OCI-LY1 (cell line): ENCODE results near the gene NCOR2.

Experiments
- H2AFZ ChIP-seq: fragments of 200-600 bp; sonication (generic), shearing (Covaris generic); 2 replicates; pipeline ENCODE4 v1.6.0; 2014; ENCODE audit warnings: antibody characterized with exemption, mild to moderate bottlenecking, low read length
- H3F3A ChIP-seq: fragments of 200-600 bp; sonication (generic), shearing (Covaris generic); 2 replicates; pipeline ENCODE4 v1.6.0; 2014; ENCODE audit warnings: mild to moderate bottlenecking, antibody characterized with exemption, low read length, moderate library complexity; ENCODE audit not compliant: insufficient read depth
- H3K27ac ChIP-seq: fragments of 200-600 bp; sonication (generic); 2 replicates; pipeline ENCODE4 v1.5.1; 2014; ENCODE audit warnings: low read length, mixed run types, mild to moderate bottlenecking, low read depth; ENCODE audit not compliant: poor library complexity, severe bottlenecking
- H3K27me3 ChIP-seq: fragments of 200-600 bp; sonication (generic); 2 replicates; pipeline ENCODE4 v1.6.0; 2014; ENCODE audit warnings: antibody characterized with exemption, mild to moderate bottlenecking, low read length, moderate library complexity; ENCODE audit not compliant: insufficient read depth
- H3K36me3 ChIP-seq: fragments of 200-600 bp; sonication (generic); 2 replicates; pipeline ENCODE4 v1.6.1; 2014; ENCODE audit warnings: mild to moderate bottlenecking, antibody characterized with exemption, low read length, moderate library complexity, mixed read lengths; ENCODE audit not compliant: insufficient read depth
- H3K4me1 ChIP-seq: fragments of 200-600 bp; sonication (generic); 2 replicates; pipeline ENCODE4 v1.5.1; 2014; ENCODE audit warnings: mild to moderate bottlenecking, low read length, moderate library complexity; ENCODE audit not compliant: insufficient read depth, severe bottlenecking
- H3K4me2 ChIP-seq: fragments of 200-600 bp; sonication (generic), shearing (Covaris generic); 2 replicates; pipeline ENCODE4 v1.6.1; 2014; ENCODE audit warnings: low read length
- H3K4me3 ChIP-seq: fragments of 200-600 bp; sonication (generic); 2 replicates; pipeline ENCODE4 v1.5.1; 2014; ENCODE audit warnings: low read length, low read depth, mild to moderate bottlenecking, mixed read lengths; ENCODE audit not compliant: poor library complexity, severe bottlenecking
- H3K79me2 ChIP-seq: fragments of 200-600 bp; shearing (Covaris generic); 2 replicates; pipeline ENCODE4 v1.6.1; 2016; ENCODE audit warnings: mixed run types, low read length, mixed read lengths; ENCODE audit not compliant: insufficient read depth
- H3K9ac ChIP-seq: fragments of 200-600 bp; sonication (generic), shearing (Covaris generic); 2 replicates; pipeline ENCODE4 v1.6.1; 2014; ENCODE audit warnings: mild to moderate bottlenecking, low read length, mixed read lengths
- H3K9me2 ChIP-seq: fragments of 200-600 bp; sonication (generic), shearing (Covaris generic); 2 replicates; pipeline ENCODE4 v1.6.1; 2014; ENCODE audit warnings: low read depth, mild to moderate bottlenecking, low read length, mixed read lengths
- H3K9me3 ChIP-seq: fragments of 200-600 bp; shearing (Covaris generic); 2 replicates; pipeline ENCODE4 v1.6.1; 2014; ENCODE audit warnings: low read length, mixed read lengths
- H4K20me1 ChIP-seq: fragments of 200-600 bp; sonication (generic), shearing (Covaris generic); 2 replicates; pipeline ENCODE4 v1.6.0; 2016; ENCODE audit warnings: mild to moderate bottlenecking, low read length; ENCODE audit not compliant: insufficient read depth
- CTCF ChIP-seq: fragments of 200-600 bp; sonication (generic), shearing (Covaris generic); IDR thresholded peaks from 2 replicates; pipeline ENCODE4 v1.5.1; 2017; ENCODE audit warnings: mild to moderate bottlenecking, antibody characterized with exemption, low read length, moderate library complexity, mixed read lengths
- EZH2 ChIP-seq: fragments of 200-600 bp; sonication (generic), shearing (Covaris generic); IDR thresholded peaks from 2 replicates; pipeline ENCODE4 v1.8.0; 2017; ENCODE audit warnings: borderline replicate concordance, mixed run types, mild to moderate bottlenecking, antibody characterized with exemption, low read length, moderate library complexity, mixed read lengths

The NCOR2 gene

GRCh38 chr12:124529565-124530276 is 37.7 kb downstream of the NCOR2 start:
- Histone ChIP-seq H3K4me1 (no peaks in the 10 kb centered on the region), H3F3A (no peaks in the 10 kb centered on the region), H3K4me2 (no peak overlapping the region), H4K20me1 (no peaks in the 10 kb centered on the region), H3K27me3 (no peaks in the 10 kb centered on the region), H3K36me3 (no peaks in the 10 kb centered on the region; the same call in 1 of the 2 replicates), H3K27ac (no peak overlapping the region), H3K4me3 (no peak overlapping the region), H3K9me2 (no peaks in the 10 kb centered on the region), H2AFZ (no peak overlapping the region), H3K9me3 (no peaks in the 10 kb centered on the region), H3K9ac (no peak overlapping the region), H3K79me2 (no peaks in the 10 kb centered on the region)
- no peak for TF ChIP-seq EZH2
- TF ChIP-seq CTCF: no peak

GRCh38 chr12:124527861-124528561 is 39.4 kb downstream of the NCOR2 start:
- H3K9me3 ChIP-seq: no peaks in the 10 kb centered on the region
- H3K9me2 ChIP-seq: no peaks in the 10 kb centered on the region
- H3K27ac ChIP-seq: no peak overlapping the region
- H2AFZ ChIP-seq: no peak overlapping the region
- no peak for TF ChIP-seq EZH2
- TF ChIP-seq CTCF: no peak
- no peaks in the 10 kb centered on the region; the same call in 1 of the 2 replicates for H3K36me3 ChIP-seq
- H3K4me3 ChIP-seq: no peak overlapping the region
- H3K4me2 ChIP-seq: no peak overlapping the region
- H4K20me1 ChIP-seq: no peaks in the 10 kb centered on the region
- no peaks in the 10 kb centered on the region for H3K79me2 ChIP-seq
- no peaks in the 10 kb centered on the region for H3F3A ChIP-seq
- H3K9ac ChIP-seq: no peak overlapping the region
- no peaks in the 10 kb centered on the region for H3K4me1 ChIP-seq
- H3K27me3 ChIP-seq: no peaks in the 10 kb centered on the region

- Histone ChIP-seq H3K27ac (no peak overlapping the region), H3K4me2 (no peak overlapping the region), H3F3A (no peaks in the 10 kb centered on the region), H3K9me3 (no peaks in the 10 kb centered on the region), H2AFZ (no peak overlapping the region), H3K9ac (no peak overlapping the region), H4K20me1 (no peaks in the 10 kb centered on the region), H3K4me3 (no peak overlapping the region), H3K4me1 (no peaks in the 10 kb centered on the region), H3K27me3 (no peaks in the 10 kb centered on the region), H3K9me2 (no peaks in the 10 kb centered on the region), H3K36me3 (no peaks in the 10 kb centered on the region; the same call in 1 of the 2 replicates), H3K79me2 (no peaks in the 10 kb centered on the region)
- no peak for TF ChIP-seq EZH2
Measured at GRCh38 chr12:124525927-124526692, 41.3 kb downstream of the NCOR2 start.
